Measurements from ENCODE around the gene RASL10A. TPM values are rescaled to one million over a fixed set of nuclear protein-coding genes. Genes with fewer than 3 reads are reported as not detected.

The RASL10A gene
- total and polyA plus RNA-seq, 7 donors, result 0.32 to 3.3 (median 0.80) TPM

DNA sequence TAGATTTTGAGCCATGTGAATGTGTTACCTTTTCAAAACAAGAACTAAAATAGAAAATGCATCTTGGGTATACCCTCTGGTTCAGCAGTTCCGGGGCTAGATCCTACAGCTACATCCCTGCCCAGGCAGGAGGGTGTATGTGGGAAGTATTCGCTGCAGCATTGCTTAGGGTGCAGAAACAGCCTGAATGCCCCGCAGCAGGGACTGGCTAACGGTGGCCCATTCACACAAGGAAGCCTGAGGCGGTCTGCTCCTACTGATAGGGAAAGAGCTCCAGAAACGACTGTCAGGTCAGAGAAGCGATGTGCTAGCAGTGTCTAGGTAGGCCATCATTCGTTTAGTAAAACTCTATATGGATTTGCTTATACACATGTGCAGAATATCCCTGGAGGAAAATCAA, 9.9 kb upstream of the RASL10A start:
- H3K4me1 ChIP-seq, result peaks cover 24% of the 10 kb centered on the region
- peaks cover 2 to 28% of the 10 kb centered on the region in 2 donors for H3K36me3 ChIP-seq (ENCODE audit: insufficient read depth in 1 of 2, low read depth in 1 of 2)
- no peaks in the 10 kb centered on the region for H3K9me3 ChIP-seq
- TF ChIP-seq, protein P1, sequence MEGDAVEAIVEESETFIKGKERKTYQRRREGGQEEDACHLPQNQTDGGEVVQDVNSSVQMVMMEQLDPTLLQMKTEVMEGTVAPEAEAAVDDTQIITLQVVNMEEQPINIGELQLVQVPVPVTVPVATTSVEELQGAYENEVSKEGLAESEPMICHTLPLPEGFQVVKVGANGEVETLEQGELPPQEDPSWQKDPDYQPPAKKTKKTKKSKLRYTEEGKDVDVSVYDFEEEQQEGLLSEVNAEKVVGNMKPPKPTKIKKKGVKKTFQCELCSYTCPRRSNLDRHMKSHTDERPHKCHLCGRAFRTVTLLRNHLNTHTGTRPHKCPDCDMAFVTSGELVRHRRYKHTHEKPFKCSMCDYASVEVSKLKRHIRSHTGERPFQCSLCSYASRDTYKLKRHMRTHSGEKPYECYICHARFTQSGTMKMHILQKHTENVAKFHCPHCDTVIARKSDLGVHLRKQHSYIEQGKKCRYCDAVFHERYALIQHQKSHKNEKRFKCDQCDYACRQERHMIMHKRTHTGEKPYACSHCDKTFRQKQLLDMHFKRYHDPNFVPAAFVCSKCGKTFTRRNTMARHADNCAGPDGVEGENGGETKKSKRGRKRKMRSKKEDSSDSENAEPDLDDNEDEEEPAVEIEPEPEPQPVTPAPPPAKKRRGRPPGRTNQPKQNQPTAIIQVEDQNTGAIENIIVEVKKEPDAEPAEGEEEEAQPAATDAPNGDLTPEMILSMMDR (IDR thresholded peaks at IDR 0.05), result no peak
- no peaks in the 10 kb centered on the region for H3K27me3 ChIP-seq (ENCODE audit: insufficient read depth in 3 of 3, low read length in 2 of 3)
- no peak overlapping the region for H3K4me3 ChIP-seq
- 84 to 89% (median 86%) methylated on average over 8 of the region's 8 CpGs for WGBS, 3 donors
- H3K27ac ChIP-seq, result no peak overlapping the region
- intact Hi-C loops (cut with DNase I), result no loop called here
- DNase-seq (no peak), ATAC-seq (no peak)

DNA sequence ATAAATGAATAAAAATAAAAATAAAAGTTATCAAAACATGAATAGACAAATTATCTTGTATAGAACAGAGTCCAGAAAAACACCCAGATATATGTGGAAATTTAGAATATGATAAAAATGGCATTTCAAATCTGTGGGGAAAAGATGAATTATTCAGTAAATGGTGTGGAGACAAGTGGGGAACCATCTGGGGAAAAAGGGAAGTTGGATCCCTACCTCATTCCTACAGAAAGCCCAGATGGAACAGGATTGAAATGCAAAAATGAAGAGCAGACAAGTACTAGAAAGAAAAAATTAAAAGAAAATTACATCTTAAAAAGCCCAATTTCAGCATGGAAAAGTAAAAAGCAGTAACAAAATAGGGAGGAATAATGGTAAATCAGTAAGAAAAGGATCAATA, 8.1 kb upstream of the RASL10A start:
- H3K27ac ChIP-seq, result no peak overlapping the region
- DNase-seq (no peak), ATAC-seq (no peak)
- no peaks in the 10 kb centered on the region for H3K27me3 ChIP-seq (ENCODE audit: insufficient read depth in 3 of 3, low read length in 2 of 3)
- peaks cover 2 to 27% of the 10 kb centered on the region in 2 donors for H3K36me3 ChIP-seq (ENCODE audit: insufficient read depth in 1 of 2, low read depth in 1 of 2)
- TF ChIP-seq, protein P1 (IDR thresholded peaks at IDR 0.05), result no peak
- peaks cover 9% of the 10 kb centered on the region for H3K4me1 ChIP-seq
- H3K4me3 ChIP-seq, result no peak overlapping the region
- intact Hi-C loops (cut with DNase I), result no loop called here
- no peaks in the 10 kb centered on the region for H3K9me3 ChIP-seq

DNA sequence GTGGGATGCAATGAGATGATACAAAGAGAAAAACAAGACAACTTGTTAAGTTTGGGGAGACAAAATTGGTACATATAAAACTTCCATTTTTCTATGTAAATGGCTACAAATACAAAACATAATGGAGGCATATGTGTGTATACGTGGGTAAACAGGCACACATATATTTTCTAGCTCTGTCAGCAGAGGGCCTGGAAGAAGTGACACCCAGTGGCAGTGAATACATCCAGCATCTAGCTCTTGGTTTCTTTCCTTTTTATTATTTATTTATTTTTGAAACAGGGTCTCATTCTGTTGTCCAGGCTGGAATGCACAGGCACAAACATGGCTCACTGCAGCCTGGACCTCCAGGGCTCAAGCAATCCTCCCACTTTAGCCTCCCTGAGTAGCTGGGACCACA, 5.0 kb upstream of the RASL10A start:
- no peak for ATAC-seq
- H3K27me3 ChIP-seq (ENCODE audit: insufficient read depth in 3 of 3, low read length in 2 of 3), result peaks cover 0 to 9% (median 0%) of the 10 kb centered on the region in 3 donors
- 73 to 81% (median 76%) methylated on average over 1 of the region's 1 CpG for WGBS, 3 donors
- DNase-seq, result no peak
- no peak overlapping the region for H3K4me3 ChIP-seq
- no peaks in the 10 kb centered on the region for H3K9me3 ChIP-seq
- no peaks in the 10 kb centered on the region for H3K36me3 ChIP-seq (ENCODE audit: insufficient read depth in 1 of 2, low read depth in 1 of 2)
- H3K4me1 ChIP-seq, result no peaks in the 10 kb centered on the region
- TF ChIP-seq, protein P1 (IDR thresholded peaks at IDR 0.05), result no peak
- intact Hi-C loops (cut with DNase I), result no loop called here
- no peak overlapping the region for H3K27ac ChIP-seq

DNA sequence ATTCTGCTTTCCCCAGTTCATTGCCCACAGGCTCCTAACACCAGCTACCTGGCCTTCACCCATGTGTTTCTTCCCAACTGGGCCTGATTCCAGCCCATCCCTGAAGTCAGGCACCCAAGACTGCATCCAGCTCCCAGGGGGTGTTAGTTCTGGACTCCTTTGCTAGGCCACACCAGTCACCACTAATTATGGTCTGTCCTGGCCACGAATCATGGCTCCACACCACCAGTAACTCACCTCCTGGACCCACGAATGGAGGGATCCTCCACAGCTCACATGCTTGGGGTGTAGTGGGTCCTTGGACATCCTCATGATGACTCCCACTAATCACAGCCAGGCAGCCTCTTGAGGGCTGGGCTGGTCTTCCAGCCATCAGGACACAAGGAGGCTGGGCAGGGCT, 3.6 kb upstream of the RASL10A start:
- no peak for DNase-seq
- H3K4me1 ChIP-seq, result peaks cover 7% of the 10 kb centered on the region
- intact Hi-C loops (cut with DNase I), result no loop called here
- TF ChIP-seq, protein P1 (IDR thresholded peaks at IDR 0.05), result no peak
- peaks cover 0 to 21% (median 9%) of the 10 kb centered on the region in 3 donors for H3K27me3 ChIP-seq (ENCODE audit: insufficient read depth in 3 of 3, low read length in 2 of 3)
- H3K27ac ChIP-seq, result no peak overlapping the region
- H3K4me3 ChIP-seq, result no peak overlapping the region
- WGBS, 3 donors, result 83 to 97% (median 89%) methylated on average over 2 of the region's 2 CpGs
- no peaks in the 10 kb centered on the region for H3K9me3 ChIP-seq
- ATAC-seq, result no peak
- H3K36me3 ChIP-seq (ENCODE audit: insufficient read depth in 1 of 2, low read depth in 1 of 2), result no peaks in the 10 kb centered on the region

DNA sequence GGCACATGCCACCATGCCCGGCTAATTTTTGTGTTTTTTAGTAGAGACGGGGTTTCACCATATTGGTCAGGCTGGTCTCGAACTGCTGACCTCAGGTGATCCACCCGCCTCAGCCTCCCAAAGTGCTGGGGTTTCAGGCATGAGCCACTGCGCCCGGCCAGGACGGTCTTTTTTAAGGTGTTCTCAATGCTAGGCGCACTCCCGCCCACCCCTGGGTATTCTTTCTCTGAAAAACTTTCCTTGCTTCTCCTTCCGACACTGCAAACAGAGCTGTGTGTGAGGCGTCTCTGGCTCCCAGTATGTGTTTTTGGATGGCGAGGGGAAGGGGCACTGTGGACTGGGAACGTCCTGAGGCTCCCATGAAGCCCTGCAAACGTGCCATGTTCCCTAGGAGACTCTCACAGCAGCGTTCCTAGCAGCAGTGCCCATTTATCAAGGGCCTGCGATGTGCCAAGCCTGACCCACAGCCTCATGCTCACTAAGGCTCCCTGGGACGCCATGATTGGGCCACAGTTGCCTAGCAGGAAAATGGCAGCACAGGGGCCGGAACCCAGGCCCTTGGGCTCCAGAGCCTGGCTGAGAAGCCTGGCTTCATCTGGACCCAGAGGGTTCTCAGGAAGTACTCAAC, 2.4 kb upstream of the RASL10A start:
- WGBS, 3 donors, result 92 to 96% (median 94%) methylated on average over 18 of the region's 18 CpGs
- no peak for ATAC-seq
- Histone ChIP-seq H3K27ac (no peak overlapping the region), H3K27me3 (ENCODE audit: insufficient read depth in 3 of 3, low read length in 2 of 3) (peaks cover 0 to 32% (median 15%) of the 10 kb centered on the region in 3 donors), H3K36me3 (ENCODE audit: insufficient read depth in 1 of 2, low read depth in 1 of 2) (no peaks in the 10 kb centered on the region), H3K4me3 (no peak overlapping the region), H3K4me1 (peaks cover 10% of the 10 kb centered on the region), H3K9me3 (no peaks in the 10 kb centered on the region)
- TF ChIP-seq, protein P1 (IDR thresholded peaks at IDR 0.05), result no peak
- intact Hi-C loops (cut with DNase I), result no loop called here
- no peak for DNase-seq
